ENCODE measurements around the gene FAM120B.

Gene FAM120B

GRCh38 chr6:170292111-170292406, 14.5 kb upstream of the FAM120B start:
- H3K27ac ChIP-seq: peak overlapping the region in 1 of 2 donors; percentile 68
- peak overlapping the region; percentile 85 for H3K4me3 ChIP-seq
- no peak for DNase-seq (ENCODE audit: low spot score)
- TF ChIP-seq CTCF (IDR thresholded peaks at IDR 0.05): no peak

GRCh38 chr6:170292407-170293158, 14.0 kb upstream of the FAM120B start:
- Histone ChIP-seq H3K27ac (no peak overlapping the region), H3K4me3 (peak overlapping the region; percentile 85)
- TF ChIP-seq CTCF (IDR thresholded peaks at IDR 0.05): no peak
- DNase-seq (ENCODE audit: low spot score): no peak

- H3K4me3 ChIP-seq: peak overlapping the region; percentile 37
- H3K27ac ChIP-seq: no peak overlapping the region
- TF ChIP-seq CTCF (IDR thresholded peaks at IDR 0.05): no peak
- no peak for DNase-seq (ENCODE audit: low spot score)
Observed at GRCh38 chr6:170293341-170294231, 13.0 kb upstream of the FAM120B start.

- DNase-seq (ENCODE audit: low spot score): no peak
Observed at GRCh38 chr6:170294298-170294730, 12.2 kb upstream of the FAM120B start.

GRCh38 chr6:170294813-170295509, 11.6 kb upstream of the FAM120B start:
- DNase-seq (ENCODE audit: low spot score): no peak
- peak overlapping the region; percentile 68 for H3K4me3 ChIP-seq
- no peak overlapping the region for H3K27ac ChIP-seq
- no peak for TF ChIP-seq CTCF (IDR thresholded peaks at IDR 0.05)

More at GRCh38 chr6:170294298-170294730, 12.2 kb upstream of the FAM120B start:
- no peak for TF ChIP-seq CTCF (IDR thresholded peaks at IDR 0.05)
- Histone ChIP-seq H3K4me3 (no peak overlapping the region), H3K27ac (no peak overlapping the region)

GRCh38 chr6:170295510-170296422, 10.8 kb upstream of the FAM120B start:
- no peak for DNase-seq (ENCODE audit: low spot score)
- Histone ChIP-seq H3K27ac (no peak overlapping the region), H3K4me3 (peak overlapping the region; percentile 68)
- no peak for TF ChIP-seq CTCF (IDR thresholded peaks at IDR 0.05)
